CD14-positive monocyte (primary cell): ENCODE results near the gene SPN. TPM values are rescaled to one million over a fixed set of nuclear protein-coding genes. Genes with fewer than 3 reads are reported as not detected.

Experiments used
- DNase-seq, 3 donors: peaks; one replicate each; pipeline ENCODE4 v3.0.0-alpha.2; 2011 to 2022
- H2AFZ ChIP-seq: 2 replicates; pipeline ENCODE4 v1.6.0; 2012; ENCODE audit warnings: mild to moderate bottlenecking, low read depth, low read length, inconsistent platforms; ENCODE audit not compliant: insufficient read depth, poor library complexity, severe bottlenecking
- H3K27ac ChIP-seq, 2 donors: 1 replicate in 1 of 2; 2 replicates in 1 of 2; pipeline ENCODE4 v1.5.1; 2012 to 2013; ENCODE audit warnings: low read length in 2 of 2, control low read depth in 1 of 2, inconsistent platforms in 1 of 2, low read depth in 1 of 2, mild to moderate bottlenecking in 1 of 2
- H3K27me3 ChIP-seq, 2 donors: one replicate each; pipeline versions ENCODE4 v1.6.0 to v1.6.1; 2011 to 2013; ENCODE audit warnings: low read length in 2 of 2; ENCODE audit not compliant: control insufficient read depth in 2 of 2, insufficient read depth in 2 of 2
- H3K36me3 ChIP-seq, 2 donors: replicated peaks in 1 of 2; 1 replicate in 1 of 2; 2 replicates in 1 of 2; pipeline versions ENCODE4 v1.5.1 to v1.6.1; 2012 to 2013; ENCODE audit warnings: low read length in 2 of 2, control low read depth in 1 of 2, inconsistent platforms in 1 of 2, mild to moderate bottlenecking in 1 of 2; ENCODE audit not compliant: insufficient read depth in 2 of 2, control insufficient read depth in 1 of 2
- H3K4me1 ChIP-seq, 2 donors: 1 replicate in 1 of 2; 2 replicates in 1 of 2; pipeline versions ENCODE4 v1.5.1 to v1.6.1; 2012 to 2013; ENCODE audit warnings: low read length in 2 of 2, control low read depth in 1 of 2, inconsistent platforms in 1 of 2, mild to moderate bottlenecking in 1 of 2, moderate library complexity in 1 of 2; ENCODE audit not compliant: insufficient read depth in 2 of 2, control insufficient read depth in 1 of 2
- H3K4me2 ChIP-seq: replicated peaks from 2 replicates; pipeline ENCODE3; 2012; ENCODE audit warnings: low read length, moderate library complexity, mild to moderate bottlenecking; ENCODE audit not compliant: poor library complexity, severe bottlenecking; ENCODE audit errors: extremely low read depth
- H3K4me3 ChIP-seq, 3 experiments: fragments of 200-600 bp in 1 of 3; sonication (generic) in 1 of 3; replicated peaks in 1 of 3; 1 replicate in 2 of 3; 2 replicates in 1 of 3; pipeline ENCODE4 v1.5.1; 2011 to 2013; ENCODE audit warnings: low read length in 3 of 3, mild to moderate bottlenecking in 3 of 3, control low read depth in 2 of 3, low read depth in 2 of 3, inconsistent platforms in 1 of 3, moderate library complexity in 1 of 3
- H3K79me2 ChIP-seq: 2 replicates; pipeline ENCODE4 v1.6.0; 2012; ENCODE audit warnings: mild to moderate bottlenecking, control low read depth, inconsistent platforms, low read length, moderate library complexity; ENCODE audit not compliant: insufficient read depth
- H3K9ac ChIP-seq: 2 replicates; pipeline ENCODE4 v1.6.0; 2017; ENCODE audit warnings: low read length, mild to moderate bottlenecking; ENCODE audit not compliant: insufficient read depth, poor library complexity, severe bottlenecking
- H3K9me3 ChIP-seq, 2 donors: replicated peaks in 1 of 2; 1 replicate in 1 of 2; 2 replicates in 1 of 2; pipeline versions ENCODE4 v1.5.1 to v1.6.1; 2012 to 2013; ENCODE audit warnings: low read length in 2 of 2, control low read depth in 1 of 2; ENCODE audit not compliant: control insufficient read depth in 1 of 2, insufficient read depth in 1 of 2
- H4K20me1 ChIP-seq: 2 replicates; pipeline ENCODE4 v1.6.0; 2012; ENCODE audit warnings: mild to moderate bottlenecking, low read length, control low read depth, moderate library complexity; ENCODE audit not compliant: insufficient read depth
- H3K27ac Mint-ChIP-seq, 7 donors: one replicate each; pipeline ENCODE4 v1.8.0; 2020; ENCODE audit warnings: mild to moderate bottlenecking in 7 of 7, mixed read lengths in 7 of 7, moderate library complexity in 6 of 7, inconsistent platforms in 2 of 7
- H3K27me3 Mint-ChIP-seq, 3 donors: one replicate each; pipeline ENCODE4 v1.8.0; 2021 to 2022; ENCODE audit warnings: low read depth in 3 of 3, mild to moderate bottlenecking in 3 of 3, mixed read lengths in 3 of 3, moderate library complexity in 3 of 3, inconsistent platforms in 1 of 3
- H3K36me3 Mint-ChIP-seq, 2 donors: one replicate each; pipeline ENCODE4 v1.8.0; 2020; ENCODE audit warnings: mixed read lengths in 2 of 2, inconsistent platforms in 1 of 2, mild to moderate bottlenecking in 1 of 2
- H3K4me1 Mint-ChIP-seq: one replicate; pipeline ENCODE4 v1.8.0; 2020; ENCODE audit warnings: mild to moderate bottlenecking, mixed read lengths
- H3K4me3 Mint-ChIP-seq, 2 donors: one replicate each; pipeline ENCODE4 v1.8.0; 2020; ENCODE audit warnings: mild to moderate bottlenecking in 2 of 2, mixed read lengths in 2 of 2, moderate library complexity in 1 of 2
- H3K9me3 Mint-ChIP-seq, 7 donors: one replicate each; pipeline ENCODE4 v1.8.0; 2020 to 2022; ENCODE audit warnings: mixed read lengths in 7 of 7, mild to moderate bottlenecking in 6 of 7, moderate library complexity in 6 of 7, inconsistent platforms in 2 of 7
- WGBS: methylation state at CpG from one replicate; pipeline ENCODE4 v1.1.5; 2013; ENCODE audit warnings: missing lambda C conversion rate; ENCODE audit not compliant: insufficient coverage; 5-methylcytosine and 5-hydroxymethylcytosine counted together
- intact Hi-C, 2 donors: fragments of 100-400 bp; cut with micrococcal nuclease; formaldehyde crosslinking; loops; one replicate each; pipeline versions ENCODE4 v1.15.0 to v1.15.1; 2023
- polyA plus RNA-seq, 3 donors: library from polyadenylated mRNA; depleted of rRNA in 1 of 3; unstranded in 2 of 3; stranded (reverse) in 1 of 3; fragments of 300-500 nt in 2 of 3; fragments of >200 nt in 1 of 3; fragmentation: Illumina TruSeq in 2 of 3; gene quantifications; 1 replicate in 2 of 3; 2 replicates in 1 of 3; pipeline ENCODE4 v1.2.3, GENCODE V29; 2012 to 2021
- TF ChIP-seq, protein P1 (sequence below): fragments of 200-600 bp; IDR thresholded peaks from one replicate; pipeline ENCODE4 v1.8.0; 2022; ENCODE audit warnings: antibody characterized with exemption, mild to moderate bottlenecking

Gene SPN
- polyA plus RNA-seq, 3 donors = 42.4 to 71.0 (median 46.6) TPM

DNA sequence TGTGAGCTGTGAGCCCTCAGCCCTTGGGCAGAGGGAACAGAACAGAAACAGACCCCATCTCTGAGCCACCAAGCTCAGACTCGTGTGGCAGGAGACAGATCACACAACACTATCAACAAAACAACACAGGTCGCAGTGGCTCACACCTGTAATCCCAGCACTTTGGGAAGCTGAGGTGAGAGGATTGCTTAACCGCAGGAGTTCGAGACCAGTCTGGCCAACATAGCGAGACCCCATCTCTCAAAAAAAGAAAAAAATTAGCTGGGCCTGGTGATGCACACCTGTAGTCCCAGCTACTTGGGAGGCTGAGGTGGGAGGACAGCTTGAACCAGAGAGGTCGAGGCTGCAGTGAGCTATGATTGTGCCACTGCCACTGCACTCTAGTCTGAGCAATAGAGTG is 10.5 kb downstream of the SPN start:
- no peak overlapping the region for H3K4me3 Mint-ChIP-seq
- no CpG with 5 or more reads among the region's 6 CpGs for WGBS
- no peak overlapping the region for H3K9ac ChIP-seq
- H3K27ac ChIP-seq = no peak overlapping the region
- H3K4me3 ChIP-seq = no peak overlapping the region
- peaks cover 8 to 19% of the 10 kb centered on the region in 2 donors for H3K36me3 Mint-ChIP-seq
- peaks cover 0 to 2% (median 0%) of the 10 kb centered on the region in 3 donors for H3K27me3 Mint-ChIP-seq
- peaks cover 63% of the 10 kb centered on the region for H4K20me1 ChIP-seq
- peaks cover 2 to 4% of the 10 kb centered on the region in 2 donors for H3K36me3 ChIP-seq
- no peaks in the 10 kb centered on the region for H3K9me3 ChIP-seq
- H3K79me2 ChIP-seq = peaks cover 34% of the 10 kb centered on the region
- TF ChIP-seq, protein P1, sequence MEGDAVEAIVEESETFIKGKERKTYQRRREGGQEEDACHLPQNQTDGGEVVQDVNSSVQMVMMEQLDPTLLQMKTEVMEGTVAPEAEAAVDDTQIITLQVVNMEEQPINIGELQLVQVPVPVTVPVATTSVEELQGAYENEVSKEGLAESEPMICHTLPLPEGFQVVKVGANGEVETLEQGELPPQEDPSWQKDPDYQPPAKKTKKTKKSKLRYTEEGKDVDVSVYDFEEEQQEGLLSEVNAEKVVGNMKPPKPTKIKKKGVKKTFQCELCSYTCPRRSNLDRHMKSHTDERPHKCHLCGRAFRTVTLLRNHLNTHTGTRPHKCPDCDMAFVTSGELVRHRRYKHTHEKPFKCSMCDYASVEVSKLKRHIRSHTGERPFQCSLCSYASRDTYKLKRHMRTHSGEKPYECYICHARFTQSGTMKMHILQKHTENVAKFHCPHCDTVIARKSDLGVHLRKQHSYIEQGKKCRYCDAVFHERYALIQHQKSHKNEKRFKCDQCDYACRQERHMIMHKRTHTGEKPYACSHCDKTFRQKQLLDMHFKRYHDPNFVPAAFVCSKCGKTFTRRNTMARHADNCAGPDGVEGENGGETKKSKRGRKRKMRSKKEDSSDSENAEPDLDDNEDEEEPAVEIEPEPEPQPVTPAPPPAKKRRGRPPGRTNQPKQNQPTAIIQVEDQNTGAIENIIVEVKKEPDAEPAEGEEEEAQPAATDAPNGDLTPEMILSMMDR = no peak
- no peak overlapping the region for H2AFZ ChIP-seq
- peaks cover 32 to 38% of the 10 kb centered on the region in 2 donors for H3K4me1 ChIP-seq
- intact Hi-C loops = no loop called here
- H3K4me2 ChIP-seq = no peak overlapping the region
- H3K9me3 Mint-ChIP-seq = no peaks in the 10 kb centered on the region
- DNase-seq = no peak
- peak overlapping the region in 1 of 7 donors; percentile 16 for H3K27ac Mint-ChIP-seq
- H3K27me3 ChIP-seq = no peaks in the 10 kb centered on the region
- peaks cover 40% of the 10 kb centered on the region for H3K4me1 Mint-ChIP-seq

DNA sequence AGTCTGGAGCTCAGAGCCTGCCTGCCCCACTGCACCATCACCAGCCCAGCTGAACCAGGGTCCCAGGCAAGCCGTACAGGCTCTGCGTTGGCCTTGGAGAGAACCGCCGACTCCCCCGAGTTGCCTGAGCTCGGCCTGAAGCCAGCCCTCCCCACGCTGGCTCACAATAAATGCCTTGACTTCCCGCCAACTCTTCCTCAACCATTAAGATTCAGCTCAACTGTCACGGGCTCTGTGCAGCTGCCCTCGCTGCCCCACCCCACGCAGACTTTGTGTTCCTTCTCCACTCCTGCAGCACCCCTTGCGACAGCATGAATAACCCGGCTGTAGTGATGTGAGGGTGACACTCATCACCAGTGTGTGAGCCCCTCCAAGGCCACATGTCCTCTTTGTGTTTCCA is 11.1 kb downstream of the SPN start:
- peak overlapping the region in 1 of 2 donors; percentile 35 for H3K4me3 Mint-ChIP-seq

More for the DNA sequence above, 11.1 kb downstream of the SPN start:
- peak; percentile 39 to 73 (median 53) for DNase-seq
- H3K9ac ChIP-seq = no peak overlapping the region
- H2AFZ ChIP-seq = no peak overlapping the region
- intact Hi-C loops = no loop called here
- peaks cover 27% of the 10 kb centered on the region for H3K79me2 ChIP-seq
- H3K9me3 Mint-ChIP-seq = no peaks in the 10 kb centered on the region
- no peak overlapping the region for H3K27ac ChIP-seq
- peaks cover 56% of the 10 kb centered on the region for H4K20me1 ChIP-seq
- 11% methylated on average over 7 of the region's 13 CpGs for WGBS
- peaks cover 8 to 19% of the 10 kb centered on the region in 2 donors for H3K36me3 Mint-ChIP-seq
- TF ChIP-seq, protein P1 = peak; percentile 16
- peaks cover 37 to 44% of the 10 kb centered on the region in 2 donors for H3K4me1 ChIP-seq
- peaks cover 43% of the 10 kb centered on the region for H3K4me1 Mint-ChIP-seq
- H3K27ac Mint-ChIP-seq = peak overlapping the region in 5 of 7 donors; percentile 15 to 59 (median 46)
- H3K36me3 ChIP-seq = peaks cover 2 to 4% of the 10 kb centered on the region in 2 donors
- H3K27me3 ChIP-seq = no peaks in the 10 kb centered on the region
- no peak overlapping the region for H3K4me2 ChIP-seq
- H3K27me3 Mint-ChIP-seq = peaks cover 0 to 2% (median 0%) of the 10 kb centered on the region in 3 donors
- H3K4me3 ChIP-seq = no peak overlapping the region
- no peaks in the 10 kb centered on the region for H3K9me3 ChIP-seq
